ENCODE data around the gene GPAM. TPM values are rescaled to one million over a fixed set of nuclear protein-coding genes. Genes with fewer than 3 reads are reported as not detected.

Gene GPAM, protein sequence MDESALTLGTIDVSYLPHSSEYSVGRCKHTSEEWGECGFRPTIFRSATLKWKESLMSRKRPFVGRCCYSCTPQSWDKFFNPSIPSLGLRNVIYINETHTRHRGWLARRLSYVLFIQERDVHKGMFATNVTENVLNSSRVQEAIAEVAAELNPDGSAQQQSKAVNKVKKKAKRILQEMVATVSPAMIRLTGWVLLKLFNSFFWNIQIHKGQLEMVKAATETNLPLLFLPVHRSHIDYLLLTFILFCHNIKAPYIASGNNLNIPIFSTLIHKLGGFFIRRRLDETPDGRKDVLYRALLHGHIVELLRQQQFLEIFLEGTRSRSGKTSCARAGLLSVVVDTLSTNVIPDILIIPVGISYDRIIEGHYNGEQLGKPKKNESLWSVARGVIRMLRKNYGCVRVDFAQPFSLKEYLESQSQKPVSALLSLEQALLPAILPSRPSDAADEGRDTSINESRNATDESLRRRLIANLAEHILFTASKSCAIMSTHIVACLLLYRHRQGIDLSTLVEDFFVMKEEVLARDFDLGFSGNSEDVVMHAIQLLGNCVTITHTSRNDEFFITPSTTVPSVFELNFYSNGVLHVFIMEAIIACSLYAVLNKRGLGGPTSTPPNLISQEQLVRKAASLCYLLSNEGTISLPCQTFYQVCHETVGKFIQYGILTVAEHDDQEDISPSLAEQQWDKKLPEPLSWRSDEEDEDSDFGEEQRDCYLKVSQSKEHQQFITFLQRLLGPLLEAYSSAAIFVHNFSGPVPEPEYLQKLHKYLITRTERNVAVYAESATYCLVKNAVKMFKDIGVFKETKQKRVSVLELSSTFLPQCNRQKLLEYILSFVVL
- 5.4 to 8.4 TPM (median 7.6 TPM) in 5 replicates for total RNA-seq (2022; extraction: Qiagen RNA extraction; ENCODE audit: low read depth)

DNA sequence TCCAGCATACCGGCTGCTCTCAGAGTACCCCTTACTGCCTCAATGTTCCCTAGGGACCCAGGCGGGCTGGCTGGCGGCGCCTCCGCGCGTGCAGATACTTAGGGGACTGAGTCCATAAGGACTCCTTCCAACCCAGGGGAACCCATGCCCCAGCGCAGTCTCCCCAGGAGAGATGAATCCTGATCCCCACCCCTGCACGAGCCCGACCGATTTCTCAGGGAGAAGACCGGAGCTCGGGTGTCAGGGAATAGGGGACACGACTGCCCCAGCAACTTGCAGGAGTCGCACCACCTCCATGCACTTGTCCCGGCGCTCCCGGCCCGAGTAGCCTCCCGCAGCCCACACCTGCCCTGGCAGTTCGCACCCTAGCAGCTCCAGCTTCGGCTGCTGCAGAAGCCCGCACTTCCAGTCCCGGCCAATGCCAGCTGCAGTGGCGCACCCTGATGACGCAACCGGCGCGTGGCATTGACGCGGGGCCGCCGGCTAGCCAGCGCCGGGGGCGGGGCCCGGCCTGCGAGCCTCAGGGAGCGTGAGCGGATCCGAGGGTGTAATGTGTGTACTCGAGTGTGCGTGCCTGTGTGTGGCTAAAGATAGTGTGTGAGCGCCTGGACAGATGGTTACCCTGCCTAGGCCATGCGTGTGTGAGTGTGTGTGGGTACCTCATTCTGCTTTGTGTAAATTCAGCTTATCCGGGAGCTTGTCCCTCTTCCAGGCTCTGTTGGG lies at the start of gene GPAM:
Gene GPAM (minus strand): TSS at position 437 of the 723 bp plus-strand sequence. CDS start 1,981 bp downstream, outside the sequence.

Other genes with a start within 250 kb of the GPAM start
- gene TECTB, start 99.6 kb upstream of the GPAM start, total RNA-seq (2022; extraction: Qiagen RNA extraction; ENCODE audit: low read depth), result not detected in 5 replicates
- gene ACSL5, start 190.4 kb upstream of the GPAM start, total RNA-seq (2022; extraction: Qiagen RNA extraction; ENCODE audit: low read depth), result 0.13 to 0.27 TPM (median 0.21 TPM) in 5 replicates

Data from A549 treated with DMSO at 1 μM for 4 hours (cell line).